GM19397 (cell line): ENCODE data around the gene EPC1.
"Not testable (repeated sequence)": the region's sequence is repeated elsewhere in the genome, so short reads cannot be mapped to it uniquely, and the experiment has no call there.

Experiments
- ATAC-seq: cut with Tn5 transposase; IDR thresholded peaks from one replicate; pipeline ENCODE4 v1.9.1; 2021; ENCODE audit warnings: mild to moderate bottlenecking, moderate library complexity; ENCODE audit not compliant: unreplicated experiment

EPC1 gene

DNA sequence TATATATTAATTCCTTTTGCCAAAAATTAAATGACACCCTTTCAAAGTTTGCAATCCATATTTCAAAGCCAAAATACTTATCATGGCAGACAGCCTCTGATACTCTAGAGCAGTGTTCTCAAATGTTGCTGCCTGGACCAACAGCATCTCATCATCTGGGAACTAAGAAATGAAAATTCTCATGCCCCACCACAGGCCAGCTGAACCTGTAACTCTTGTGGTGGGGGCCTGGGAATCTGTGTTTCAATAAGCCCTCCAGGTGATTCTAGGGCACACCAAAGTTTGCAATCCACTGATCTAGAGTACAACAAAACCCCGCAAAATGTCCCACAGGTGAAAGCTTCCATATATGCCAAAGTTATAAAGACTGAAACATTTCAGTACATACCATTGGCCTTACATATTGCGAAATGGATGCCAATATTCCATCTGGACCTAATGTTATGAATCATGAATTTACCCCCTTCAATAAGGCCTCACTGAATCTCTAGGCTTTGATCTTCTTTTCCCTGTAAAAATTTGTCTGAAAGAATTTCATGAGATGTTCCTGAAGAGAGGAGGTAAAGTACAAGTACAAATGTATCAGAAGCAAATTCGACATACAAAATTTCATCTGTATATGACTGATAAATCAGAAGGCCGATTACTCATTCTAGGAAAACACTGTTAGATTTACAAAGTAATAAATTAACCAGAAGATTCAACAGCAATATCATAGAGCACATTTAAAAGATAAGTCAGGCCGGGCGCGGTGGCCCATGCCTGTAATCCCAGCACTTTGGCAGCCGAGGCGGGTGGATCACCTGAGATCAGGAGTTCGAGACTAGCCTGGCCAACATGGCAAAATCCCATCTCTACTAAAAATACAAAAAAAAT, 25.3 kb upstream of the EPC1 start:
- ATAC-seq, result no peak

DNA sequence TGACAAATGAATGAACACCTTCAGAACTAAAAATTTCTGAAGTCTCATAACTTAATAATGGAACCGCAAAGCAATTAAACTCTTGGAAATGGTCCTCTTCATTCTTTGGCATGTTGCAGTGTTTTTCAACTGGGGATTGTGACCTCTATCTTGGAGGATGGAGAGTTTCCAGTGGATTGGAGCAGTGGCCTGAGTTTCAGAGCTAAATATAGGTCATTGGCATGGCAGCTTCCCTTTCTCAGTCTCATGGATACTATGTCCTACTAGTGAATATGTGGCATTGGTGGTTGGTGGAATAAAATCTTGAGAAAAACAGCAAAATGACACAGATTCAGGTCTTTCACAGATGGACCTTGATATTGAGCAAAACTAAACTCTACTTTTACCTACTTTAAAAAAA, 24.1 kb upstream of the EPC1 start:
- no peak for ATAC-seq

DNA sequence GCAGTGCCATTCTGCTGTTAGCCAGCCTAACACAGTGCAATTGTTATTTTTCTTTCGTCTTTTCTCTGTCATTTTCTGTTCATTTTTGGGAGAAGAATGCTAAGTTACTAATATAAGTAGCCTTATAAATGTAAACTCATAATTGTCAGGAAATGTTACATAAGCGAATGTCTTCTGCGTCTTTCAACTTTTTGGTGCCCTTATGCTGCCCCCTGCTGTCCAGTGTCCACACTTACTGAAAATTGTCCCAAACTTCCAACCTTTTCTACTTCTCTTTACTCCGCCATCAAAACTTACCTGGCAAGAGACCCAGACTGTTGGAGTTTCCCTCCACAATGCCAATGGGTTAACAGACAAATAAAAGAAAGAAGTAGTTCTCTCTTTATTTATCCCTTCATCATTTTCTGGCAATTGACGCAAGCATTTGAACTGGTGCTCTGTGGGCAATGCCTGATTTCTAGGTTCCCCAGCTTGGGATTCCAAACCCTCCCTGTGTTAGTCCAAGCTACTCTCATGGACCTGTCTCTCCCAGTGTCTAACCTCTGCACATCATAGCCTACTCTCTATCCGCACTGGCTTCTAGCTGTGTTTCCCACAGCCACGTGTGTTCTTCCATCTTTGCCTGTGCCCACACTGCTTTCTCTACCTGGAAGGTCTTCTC, 21.0 kb upstream of the EPC1 start:
- ATAC-seq, result no peak

DNA sequence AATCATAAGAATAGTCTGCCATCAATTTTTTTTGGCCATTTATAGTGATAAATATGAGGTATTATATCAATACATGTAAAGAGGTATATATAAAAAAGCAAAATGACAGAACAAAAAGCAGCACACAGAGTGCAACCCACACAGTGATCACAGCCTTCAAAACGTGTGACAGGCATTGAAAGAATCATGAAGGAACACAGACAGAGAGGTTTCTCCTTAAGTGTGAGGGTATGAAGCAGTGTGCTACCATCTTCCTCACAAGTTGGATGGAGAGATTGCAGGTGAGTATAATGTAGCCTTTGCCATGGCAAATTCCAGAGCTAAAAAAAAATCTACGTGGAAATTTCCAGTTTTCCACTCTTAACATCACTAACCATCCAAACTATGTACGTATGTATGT, 19.6 kb upstream of the EPC1 start:
- no peak for ATAC-seq

DNA sequence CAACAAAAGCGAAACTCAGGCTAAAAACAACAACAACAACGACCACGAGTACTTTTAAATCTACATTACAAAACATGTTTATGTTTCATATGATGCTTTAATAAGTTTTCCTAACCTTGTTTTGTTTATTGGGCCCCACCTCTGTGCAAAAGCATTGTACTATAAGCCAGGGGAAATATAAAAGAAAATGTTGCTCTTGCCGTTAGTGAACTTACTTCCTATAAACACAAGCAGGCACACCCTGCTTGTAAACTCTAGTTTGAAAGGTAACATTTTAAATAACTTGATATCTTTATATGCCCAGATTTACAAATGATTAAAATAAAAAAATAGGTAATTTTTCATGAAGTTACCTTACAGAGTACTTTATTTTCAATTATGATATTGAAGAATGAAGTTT, 19.2 kb upstream of the EPC1 start:
- no peak for ATAC-seq

GRCh38 chr10:32365404-32365803, 18.4 kb upstream of the EPC1 start:
- not testable (repeated sequence) for ATAC-seq

DNA sequence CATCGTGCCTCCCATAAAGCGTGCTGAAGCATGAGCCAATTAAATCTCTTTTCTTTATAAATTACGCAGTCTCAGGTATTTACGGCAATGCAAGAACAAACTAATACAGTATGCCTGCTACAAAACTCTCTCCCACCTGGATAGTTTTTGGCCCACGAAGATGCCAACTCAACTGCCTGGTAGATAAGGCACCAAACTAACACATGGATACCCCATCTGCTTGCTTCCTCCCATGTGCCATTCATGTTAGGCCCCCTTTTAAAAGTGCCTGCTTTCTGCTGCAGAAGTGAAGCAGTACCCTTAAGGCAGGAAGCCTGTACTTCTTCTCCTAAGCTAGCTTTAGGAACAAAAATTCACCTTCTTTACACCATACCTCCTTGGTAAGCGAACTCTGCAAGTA, 15.6 kb upstream of the EPC1 start:
- no peak for ATAC-seq

GRCh38 chr10:32360884-32361283, 13.9 kb upstream of the EPC1 start:
- no peak for ATAC-seq

- ATAC-seq, result no peak
These were observed 13.3 kb upstream of the EPC1 start for GRCh38 chr10:32360241-32360640.

GRCh38 chr10:32357056-32357735, 10.2 kb upstream of the EPC1 start:
- ATAC-seq, result no peak

GRCh38 chr10:32354690-32355089, 7.7 kb upstream of the EPC1 start:
- not testable (repeated sequence) for ATAC-seq

- ATAC-seq, result no peak
These were observed 3.9 kb upstream of the EPC1 start for GRCh38 chr10:32350811-32351350.

- no peak for ATAC-seq
These were observed 3.2 kb upstream of the EPC1 start for GRCh38 chr10:32349968-32350738.

DNA sequence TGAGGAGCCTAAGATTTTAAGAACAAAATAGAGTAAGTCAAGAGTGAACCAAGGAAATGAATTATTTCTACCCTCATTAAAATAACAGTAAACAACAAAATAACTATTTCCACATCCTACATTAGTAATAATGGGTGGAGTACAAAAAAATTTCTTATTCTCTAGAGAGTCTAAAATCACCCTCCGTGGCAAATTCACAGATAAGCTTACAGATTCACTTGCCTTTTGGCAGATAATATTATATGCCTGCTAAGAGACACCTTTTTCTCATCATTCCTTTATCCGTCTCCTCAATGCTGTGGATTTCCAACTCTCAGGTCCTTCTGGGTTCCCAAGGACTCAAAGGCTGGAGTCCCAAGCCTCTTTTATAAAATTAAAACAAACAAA, 2.2 kb upstream of the EPC1 start:
- ATAC-seq, result no peak

- no peak for ATAC-seq
These were observed 1.6 kb upstream of the EPC1 start for GRCh38 chr10:32348297-32349198.

DNA sequence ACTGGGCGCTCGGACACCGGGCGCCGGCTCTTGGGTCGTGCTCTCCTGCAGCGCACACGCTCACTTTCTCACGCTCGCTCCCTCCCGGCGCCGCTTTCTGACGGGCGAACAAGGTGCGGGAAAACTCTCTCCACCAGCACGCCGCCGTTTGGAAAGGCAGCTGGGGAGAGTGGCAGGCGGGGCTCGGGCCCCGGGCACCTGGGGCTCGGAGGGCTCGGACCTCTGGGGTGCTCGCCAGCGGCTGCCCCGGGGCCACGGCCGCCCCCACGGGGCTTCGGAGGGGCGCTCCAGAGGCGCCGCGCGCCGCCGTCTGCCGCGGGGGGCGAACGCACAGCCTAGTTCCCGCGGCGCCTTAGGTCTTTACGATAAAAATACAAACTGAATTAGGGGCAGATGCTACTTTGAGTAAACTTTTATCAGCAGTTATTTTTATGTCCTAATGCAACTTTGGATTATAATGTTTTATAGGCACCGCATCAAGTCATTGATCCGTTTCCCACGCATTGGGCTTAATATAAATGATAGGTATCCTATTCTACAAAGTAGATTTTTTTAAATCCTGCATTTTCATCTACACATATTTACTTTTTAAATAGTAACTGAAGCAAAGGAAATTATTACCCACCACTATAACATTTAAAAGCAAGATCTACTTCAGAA, 535 bp upstream of the EPC1 start:
- ATAC-seq, result peak; percentile 23

DNA sequence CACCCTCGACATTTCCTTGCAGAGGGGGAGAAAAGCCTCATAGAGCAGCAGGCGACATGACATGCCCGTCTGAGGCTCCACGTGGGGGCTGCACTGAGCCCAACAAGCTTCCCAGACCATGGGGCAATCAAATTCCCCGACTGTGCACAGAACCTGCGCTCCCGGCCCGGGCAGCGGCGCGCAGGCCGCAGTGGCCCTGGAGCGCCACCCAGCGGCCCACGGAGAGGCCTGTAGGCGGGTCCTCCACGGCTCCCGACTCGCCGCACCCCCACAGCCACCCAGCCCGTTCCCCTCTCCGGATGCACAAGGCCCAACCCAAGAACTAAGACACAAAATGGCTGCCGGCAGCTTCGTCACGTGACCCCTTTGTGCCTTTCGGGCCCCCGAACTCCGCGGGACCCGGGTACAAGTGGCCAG, 816 bp downstream of the EPC1 start:
- peak; percentile 83 for ATAC-seq

GRCh38 chr10:32341596-32341995, 5.4 kb downstream of the EPC1 start:
- no peak for ATAC-seq

- no peak for ATAC-seq
These were observed 6.3 kb downstream of the EPC1 start for GRCh38 chr10:32340596-32341180.
